ENCODE results near the gene ESRRA.

- TF ChIP-seq EP300 (IDR thresholded peaks at IDR 0.05; ENCODE audit: borderline replicate concordance in 1 of 2, low read depth in 2 of 2, low read length in 2 of 2) (no peak), EZH2 (IDR thresholded peaks at IDR 0.05; ENCODE audit: low read depth, low read length, severe bottlenecking) (no peak), MAFK (IDR thresholded peaks at IDR 0.05; ENCODE audit: low read depth, low read length) (no peak), CTCF (IDR thresholded peaks at IDR 0.05; ENCODE audit: control extremely low read depth in 1 of 3, insufficient read depth in 1 of 3, low read depth in 1 of 3, low read length in 3 of 3) (no peak), NRF1 (IDR thresholded peaks at IDR 0.05; ENCODE audit: low read depth, low read length) (no peak)
Observed at GRCh38 chr11:64351136-64351631, 45.9 kb downstream of the ESRRA start.
